Measurements from ENCODE around the gene UBA7.

The UBA7 gene

GRCh38 chr3:49842843-49843517, 29.2 kb upstream of the UBA7 start:
- H3K9me3 ChIP-seq (ENCODE audit: low read length), result no peaks in the 10 kb centered on the region
- no peak overlapping the region for H3K27ac ChIP-seq (ENCODE audit: low read depth, low read length, poor library complexity, severe bottlenecking)
- no peaks in the 10 kb centered on the region for H3F3A ChIP-seq (ENCODE audit: insufficient read depth, low read length)
- H4K20me1 ChIP-seq (ENCODE audit: insufficient read depth, low read length), result no peaks in the 10 kb centered on the region
- peaks cover 68% of the 10 kb centered on the region; the same call in 1 of the 2 replicates for H3K36me3 ChIP-seq (ENCODE audit: insufficient read depth, low read length)
- H3K4me3 ChIP-seq (ENCODE audit: low read depth, low read length, poor library complexity, severe bottlenecking), result no peak overlapping the region
- H3K9me2 ChIP-seq (ENCODE audit: low read depth, low read length), result no peaks in the 10 kb centered on the region
- no peak overlapping the region for H2AFZ ChIP-seq (ENCODE audit: low read length)
- H3K27me3 ChIP-seq (ENCODE audit: insufficient read depth, low read length), result no peaks in the 10 kb centered on the region
- H3K9ac ChIP-seq (ENCODE audit: low read length), result no peak overlapping the region
- no peak for TF ChIP-seq CTCF (IDR thresholded peaks at IDR 0.05; ENCODE audit: low read length)
- no peak for TF ChIP-seq EZH2 (IDR thresholded peaks at IDR 0.05; ENCODE audit: borderline replicate concordance, low read length)
- no peaks in the 10 kb centered on the region for H3K79me2 ChIP-seq (ENCODE audit: insufficient read depth, low read length)
- H3K4me1 ChIP-seq (ENCODE audit: insufficient read depth, low read length, severe bottlenecking), result no peaks in the 10 kb centered on the region
- H3K4me2 ChIP-seq (ENCODE audit: low read length), result no peak overlapping the region

GRCh38 chr3:49841806-49842205, 28.1 kb upstream of the UBA7 start:
- H3K27ac ChIP-seq (ENCODE audit: low read depth, low read length, poor library complexity, severe bottlenecking), result no peak overlapping the region
- no peak overlapping the region for H3K9ac ChIP-seq (ENCODE audit: low read length)
- H3K4me1 ChIP-seq (ENCODE audit: insufficient read depth, low read length, severe bottlenecking), result no peaks in the 10 kb centered on the region
- no peaks in the 10 kb centered on the region for H3K27me3 ChIP-seq (ENCODE audit: insufficient read depth, low read length)
- no peaks in the 10 kb centered on the region for H3K79me2 ChIP-seq (ENCODE audit: insufficient read depth, low read length)
- peaks cover 63% of the 10 kb centered on the region; the same call in 1 of the 2 replicates for H3K36me3 ChIP-seq (ENCODE audit: insufficient read depth, low read length)
- no peaks in the 10 kb centered on the region for H3F3A ChIP-seq (ENCODE audit: insufficient read depth, low read length)
- no peaks in the 10 kb centered on the region for H4K20me1 ChIP-seq (ENCODE audit: insufficient read depth, low read length)
- TF ChIP-seq EZH2 (IDR thresholded peaks at IDR 0.05; ENCODE audit: borderline replicate concordance, low read length) (no peak), CTCF (IDR thresholded peaks at IDR 0.05; ENCODE audit: low read length) (no peak)
- H2AFZ ChIP-seq (ENCODE audit: low read length), result no peak overlapping the region
- no peaks in the 10 kb centered on the region for H3K9me2 ChIP-seq (ENCODE audit: low read depth, low read length)
- no peak overlapping the region for H3K4me3 ChIP-seq (ENCODE audit: low read depth, low read length, poor library complexity, severe bottlenecking)
- no peak overlapping the region for H3K4me2 ChIP-seq (ENCODE audit: low read length)
- no peaks in the 10 kb centered on the region for H3K9me3 ChIP-seq (ENCODE audit: low read length)

GRCh38 chr3:49841126-49841696, 27.5 kb upstream of the UBA7 start:
- Histone ChIP-seq H3F3A (ENCODE audit: insufficient read depth, low read length) (no peaks in the 10 kb centered on the region), H3K9me2 (ENCODE audit: low read depth, low read length) (no peaks in the 10 kb centered on the region), H3K9me3 (ENCODE audit: low read length) (no peaks in the 10 kb centered on the region), H3K4me1 (ENCODE audit: insufficient read depth, low read length, severe bottlenecking) (no peaks in the 10 kb centered on the region), H3K79me2 (ENCODE audit: insufficient read depth, low read length) (no peaks in the 10 kb centered on the region), H2AFZ (ENCODE audit: low read length) (no peak overlapping the region), H3K27ac (ENCODE audit: low read depth, low read length, poor library complexity, severe bottlenecking) (no peak overlapping the region), H3K4me3 (ENCODE audit: low read depth, low read length, poor library complexity, severe bottlenecking) (no peak overlapping the region), H4K20me1 (ENCODE audit: insufficient read depth, low read length) (no peaks in the 10 kb centered on the region), H3K9ac (ENCODE audit: low read length) (no peak overlapping the region), H3K36me3 (ENCODE audit: insufficient read depth, low read length) (peaks cover 63% of the 10 kb centered on the region; the same call in 1 of the 2 replicates), H3K4me2 (ENCODE audit: low read length) (no peak overlapping the region), H3K27me3 (ENCODE audit: insufficient read depth, low read length) (no peaks in the 10 kb centered on the region)
- no peak for TF ChIP-seq EZH2 (IDR thresholded peaks at IDR 0.05; ENCODE audit: borderline replicate concordance, low read length)
- peak; percentile 74 for TF ChIP-seq CTCF (IDR thresholded peaks at IDR 0.05; ENCODE audit: low read length)

Measured in OCI-LY1 (cell line).